ENCODE data around the gene UNC119. TPM values are rescaled to one million over a fixed set of nuclear protein-coding genes. Genes with fewer than 3 reads are reported as not detected.

UNC119 gene
- total RNA-seq, 2 experiments from 2014 or later = 43.6 to 44.8 TPM

DNA sequence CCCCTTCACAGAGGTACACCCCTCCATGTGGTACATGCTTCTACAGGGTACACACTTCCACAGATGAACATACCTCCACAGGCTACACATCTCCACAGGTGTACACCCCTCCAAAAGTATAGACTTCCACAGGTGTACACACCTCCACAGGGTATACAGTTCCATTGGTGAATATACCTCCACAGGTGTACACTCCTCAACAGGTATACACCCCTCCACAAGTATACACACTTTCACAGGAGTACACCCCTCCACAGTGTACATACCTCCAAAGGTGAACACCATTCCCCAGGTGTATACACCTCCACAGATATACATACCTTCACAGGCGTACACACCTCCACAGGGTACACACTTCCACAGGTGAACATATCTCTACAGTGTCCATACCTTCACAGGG, 36.9 kb downstream of the UNC119 start:
- CTCF ChIA-PET = no interaction called here

DNA sequence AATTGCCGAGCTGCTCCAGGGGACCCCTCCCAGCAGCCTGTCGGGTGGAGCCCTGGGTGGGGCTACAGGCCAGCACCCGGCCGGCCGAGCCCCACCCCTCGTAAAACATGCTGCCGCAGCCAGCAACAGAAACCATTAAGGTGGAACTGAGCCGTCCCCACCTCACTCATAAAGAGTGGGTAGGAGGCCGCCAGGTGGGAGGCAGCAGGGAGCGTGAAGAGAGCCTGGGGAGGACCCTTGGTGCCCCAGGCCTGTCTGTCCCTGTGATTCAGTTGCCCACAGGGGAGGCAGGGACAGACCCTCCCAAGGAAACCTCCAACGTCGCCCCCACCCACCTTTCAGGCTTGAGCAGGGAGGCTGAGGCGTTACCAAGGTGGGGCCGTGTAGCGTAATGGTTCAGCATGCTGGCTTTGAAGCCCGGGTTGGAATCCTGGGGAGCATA, 37.8 kb downstream of the UNC119 start:
- ATAC-seq (no peak), DNase-seq (no peak)
- Mint-ChIP-seq H3K4me3 (no peak overlapping the region), H3K27ac (no peak overlapping the region), H3K9me3 (no peaks in the 10 kb centered on the region), H3K36me3 (ENCODE audit: low read depth) (no peaks in the 10 kb centered on the region), H3K27me3 (peaks cover 11% of the 10 kb centered on the region), H3K4me1 (ENCODE audit: low read depth) (no peaks in the 10 kb centered on the region)
- TF ChIP-seq, protein P1, sequence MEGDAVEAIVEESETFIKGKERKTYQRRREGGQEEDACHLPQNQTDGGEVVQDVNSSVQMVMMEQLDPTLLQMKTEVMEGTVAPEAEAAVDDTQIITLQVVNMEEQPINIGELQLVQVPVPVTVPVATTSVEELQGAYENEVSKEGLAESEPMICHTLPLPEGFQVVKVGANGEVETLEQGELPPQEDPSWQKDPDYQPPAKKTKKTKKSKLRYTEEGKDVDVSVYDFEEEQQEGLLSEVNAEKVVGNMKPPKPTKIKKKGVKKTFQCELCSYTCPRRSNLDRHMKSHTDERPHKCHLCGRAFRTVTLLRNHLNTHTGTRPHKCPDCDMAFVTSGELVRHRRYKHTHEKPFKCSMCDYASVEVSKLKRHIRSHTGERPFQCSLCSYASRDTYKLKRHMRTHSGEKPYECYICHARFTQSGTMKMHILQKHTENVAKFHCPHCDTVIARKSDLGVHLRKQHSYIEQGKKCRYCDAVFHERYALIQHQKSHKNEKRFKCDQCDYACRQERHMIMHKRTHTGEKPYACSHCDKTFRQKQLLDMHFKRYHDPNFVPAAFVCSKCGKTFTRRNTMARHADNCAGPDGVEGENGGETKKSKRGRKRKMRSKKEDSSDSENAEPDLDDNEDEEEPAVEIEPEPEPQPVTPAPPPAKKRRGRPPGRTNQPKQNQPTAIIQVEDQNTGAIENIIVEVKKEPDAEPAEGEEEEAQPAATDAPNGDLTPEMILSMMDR (IDR thresholded peaks at IDR 0.05) = no peak
- intact Hi-C loops (cut with micrococcal nuclease) = no loop called here
- ChIA-PET CTCF (no interaction called here), POLR2A (no interaction called here)

More for the DNA sequence above, 36.9 kb downstream of the UNC119 start:
- no peaks in the 10 kb centered on the region for H3K9me3 Mint-ChIP-seq
- intact Hi-C loops (cut with micrococcal nuclease) = no loop called here
- no peaks in the 10 kb centered on the region for H3K36me3 Mint-ChIP-seq (ENCODE audit: low read depth)
- peaks cover 4% of the 10 kb centered on the region for H3K27me3 Mint-ChIP-seq
- no peak overlapping the region for H3K4me3 Mint-ChIP-seq
- no peaks in the 10 kb centered on the region for H3K4me1 Mint-ChIP-seq (ENCODE audit: low read depth)
- TF ChIP-seq, protein P1 (IDR thresholded peaks at IDR 0.05) = no peak
- no peak for ATAC-seq
- POLR2A ChIA-PET = no interaction called here
- no peak overlapping the region for H3K27ac Mint-ChIP-seq
- no peak for DNase-seq

DNA sequence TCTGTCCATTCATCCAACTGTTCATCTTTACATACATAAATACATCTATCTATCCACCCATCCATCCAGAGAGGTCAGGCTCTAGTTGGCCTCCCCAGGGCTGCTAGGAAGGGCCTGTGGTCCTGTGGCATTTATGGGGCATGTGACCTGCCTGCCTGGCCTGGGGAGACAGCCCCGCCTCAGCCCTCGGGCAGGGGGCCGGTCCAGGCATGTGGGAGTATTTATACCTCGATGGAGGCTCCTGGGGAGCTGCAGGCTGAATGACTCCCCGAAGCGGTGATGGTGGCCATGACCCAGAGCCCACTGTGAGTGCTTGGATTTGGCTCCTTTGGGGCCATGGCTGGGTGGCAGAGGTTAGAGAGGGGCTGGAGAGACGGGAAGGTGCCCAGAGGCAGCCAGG, 38.9 kb downstream of the UNC119 start:
- ChIA-PET POLR2A (no interaction called here), CTCF (interaction anchor here (2.4 kb wide), 1 partner anchor 27 kb away, joined by 8 read pairs; no protein-coding TSS in a partner anchor)
- no peaks in the 10 kb centered on the region for H3K4me1 Mint-ChIP-seq (ENCODE audit: low read depth)
- H3K4me3 Mint-ChIP-seq = no peak overlapping the region
- H3K36me3 Mint-ChIP-seq (ENCODE audit: low read depth) = no peaks in the 10 kb centered on the region
- no peak for ATAC-seq
- no peak for DNase-seq
- no peak overlapping the region for H3K27ac Mint-ChIP-seq
- intact Hi-C loops (cut with micrococcal nuclease) = no loop called here
- H3K9me3 Mint-ChIP-seq = no peaks in the 10 kb centered on the region
- TF ChIP-seq, protein P1 (IDR thresholded peaks at IDR 0.05) = no peak
- H3K27me3 Mint-ChIP-seq = peaks cover 15% of the 10 kb centered on the region

DNA sequence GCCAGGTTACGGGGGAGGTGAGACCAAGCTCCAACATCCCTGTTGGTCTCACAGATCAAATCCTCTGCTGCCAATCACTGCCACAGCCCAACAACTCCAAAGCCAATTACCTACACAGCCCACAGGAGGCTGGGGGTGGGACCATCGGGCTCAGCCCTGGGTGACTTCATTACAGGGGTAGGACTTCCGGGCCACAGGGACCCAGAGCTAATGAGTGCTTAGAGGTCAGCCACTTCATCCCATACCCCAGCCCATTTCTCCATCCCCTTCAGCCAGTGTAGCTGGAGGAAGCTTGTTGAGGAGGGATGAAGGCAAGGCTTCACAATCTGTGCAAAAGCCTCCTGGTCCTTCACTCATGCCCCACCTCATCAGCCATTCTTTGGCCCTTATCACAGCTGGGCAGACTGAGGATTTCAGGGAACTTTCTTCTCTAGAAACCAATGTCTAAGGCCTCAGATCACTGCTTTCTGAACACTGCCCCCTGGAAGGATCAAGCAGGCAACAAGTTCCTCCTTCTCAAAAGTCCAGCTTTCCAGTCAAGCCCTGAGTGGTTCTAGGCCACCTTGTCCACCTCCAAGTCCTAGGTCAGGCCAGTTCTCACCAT, 40.5 kb downstream of the UNC119 start:
- TF ChIP-seq, protein P1 (IDR thresholded peaks at IDR 0.05) = no peak
- Mint-ChIP-seq H3K27me3 (peaks cover 21% of the 10 kb centered on the region), H3K36me3 (ENCODE audit: low read depth) (no peaks in the 10 kb centered on the region), H3K9me3 (no peaks in the 10 kb centered on the region), H3K4me1 (ENCODE audit: low read depth) (no peaks in the 10 kb centered on the region), H3K27ac (no peak overlapping the region), H3K4me3 (no peak overlapping the region)
- ATAC-seq = no peak
- DNase-seq = no peak
- ChIA-PET CTCF (interaction anchor here (0.9 to 2.4 kb wide), 2 partner anchors 9 to 29 kb away, joined by 3 to 8 read pairs; no protein-coding TSS in a partner anchor), POLR2A (no interaction called here)
- intact Hi-C loops (cut with micrococcal nuclease) = no loop called here

DNA sequence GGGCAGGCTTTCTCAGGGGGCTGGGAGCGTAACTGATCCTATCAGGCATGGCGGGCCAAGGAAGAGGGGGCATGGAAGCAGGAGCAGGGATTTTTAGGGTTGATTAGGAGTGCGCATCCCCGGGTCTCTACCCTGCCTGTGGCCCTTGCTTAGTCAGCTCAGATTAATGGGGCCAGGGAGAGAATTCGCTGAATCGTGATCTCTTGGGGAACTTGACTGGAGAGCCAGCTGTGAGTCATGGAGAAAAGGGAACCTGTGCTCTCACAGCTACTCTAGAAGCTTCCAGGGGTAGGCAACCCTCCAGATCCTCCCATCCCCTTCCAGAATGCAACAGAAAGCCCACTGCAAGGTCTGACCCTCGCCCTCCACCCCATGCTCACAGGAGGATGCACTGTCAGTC, 42.6 kb downstream of the UNC119 start:
- CTCF ChIA-PET = no interaction called here
- H3K36me3 Mint-ChIP-seq (ENCODE audit: low read depth) = no peaks in the 10 kb centered on the region
- no peak overlapping the region for H3K4me3 Mint-ChIP-seq
- peaks cover 25% of the 10 kb centered on the region for H3K27me3 Mint-ChIP-seq
- H3K27ac Mint-ChIP-seq = no peak overlapping the region
- H3K4me1 Mint-ChIP-seq (ENCODE audit: low read depth) = no peaks in the 10 kb centered on the region
- DNase-seq (no peak), ATAC-seq (no peak)
- H3K9me3 Mint-ChIP-seq = no peaks in the 10 kb centered on the region
- POLR2A ChIA-PET = interaction anchor here (0.6 kb wide), 1 partner anchor 28 kb away, joined by 4 read pairs; no protein-coding TSS in a partner anchor
- intact Hi-C loops (cut with micrococcal nuclease) = no loop called here
- TF ChIP-seq, protein P1 (IDR thresholded peaks at IDR 0.05) = no peak

Data from activated CD8-positive, alpha-beta T cell treated with anti-CD3 and anti-CD28 coated beads for 36 hours (primary cell).